Measurements from ENCODE around the gene ZNF711.
"Not testable (repeated sequence)": the region's sequence is repeated elsewhere in the genome, so short reads cannot be mapped to it uniquely, and the experiment has no call there.

The ZNF711 gene

DNA sequence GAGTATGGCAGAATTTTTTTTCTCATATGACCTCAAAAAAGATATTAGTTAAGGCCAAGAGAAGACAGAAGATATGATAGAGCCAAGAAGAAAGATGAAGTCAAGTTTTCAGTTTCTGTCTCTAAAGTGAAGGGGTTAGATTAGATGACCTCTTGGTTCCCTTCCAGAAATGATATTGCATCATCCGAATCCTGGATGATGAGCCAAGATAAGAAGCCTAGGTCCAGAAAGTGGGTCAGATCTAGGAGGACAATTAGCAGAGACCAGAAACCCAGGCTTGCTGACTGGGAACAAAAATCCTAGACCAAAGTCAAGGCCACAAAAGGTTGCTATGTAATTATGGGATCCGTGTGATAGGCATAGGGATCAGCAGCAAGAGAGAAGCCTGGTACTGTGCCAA is 20.4 kb upstream of the ZNF711 start:
- TF ChIP-seq, protein P1, sequence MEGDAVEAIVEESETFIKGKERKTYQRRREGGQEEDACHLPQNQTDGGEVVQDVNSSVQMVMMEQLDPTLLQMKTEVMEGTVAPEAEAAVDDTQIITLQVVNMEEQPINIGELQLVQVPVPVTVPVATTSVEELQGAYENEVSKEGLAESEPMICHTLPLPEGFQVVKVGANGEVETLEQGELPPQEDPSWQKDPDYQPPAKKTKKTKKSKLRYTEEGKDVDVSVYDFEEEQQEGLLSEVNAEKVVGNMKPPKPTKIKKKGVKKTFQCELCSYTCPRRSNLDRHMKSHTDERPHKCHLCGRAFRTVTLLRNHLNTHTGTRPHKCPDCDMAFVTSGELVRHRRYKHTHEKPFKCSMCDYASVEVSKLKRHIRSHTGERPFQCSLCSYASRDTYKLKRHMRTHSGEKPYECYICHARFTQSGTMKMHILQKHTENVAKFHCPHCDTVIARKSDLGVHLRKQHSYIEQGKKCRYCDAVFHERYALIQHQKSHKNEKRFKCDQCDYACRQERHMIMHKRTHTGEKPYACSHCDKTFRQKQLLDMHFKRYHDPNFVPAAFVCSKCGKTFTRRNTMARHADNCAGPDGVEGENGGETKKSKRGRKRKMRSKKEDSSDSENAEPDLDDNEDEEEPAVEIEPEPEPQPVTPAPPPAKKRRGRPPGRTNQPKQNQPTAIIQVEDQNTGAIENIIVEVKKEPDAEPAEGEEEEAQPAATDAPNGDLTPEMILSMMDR (IDR thresholded peaks at IDR 0.05; ENCODE audit: insufficient read depth, low read depth, low read length, missing control alignments) = no peak
- no peak for DNase-seq (ENCODE audit: low read depth)

DNA sequence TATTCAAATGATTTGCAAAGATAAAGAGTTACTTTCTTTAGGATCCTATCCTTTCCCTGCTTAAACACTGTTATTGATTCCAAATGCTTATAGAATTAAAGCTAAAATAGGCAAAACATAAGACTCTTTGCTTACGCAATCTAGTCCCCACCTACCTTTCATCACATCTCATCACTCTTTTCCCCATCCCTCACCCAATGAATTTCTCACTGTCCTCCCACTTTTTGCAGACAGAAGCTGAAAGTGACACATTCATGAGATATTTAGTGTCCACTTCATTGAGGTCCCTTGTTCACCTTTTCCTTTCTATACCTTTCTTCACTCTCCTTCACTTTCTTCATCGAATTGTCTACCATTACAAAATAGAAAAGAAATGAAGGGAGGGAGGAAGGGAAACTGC is 636 bp upstream of the ZNF711 start:
- DNase-seq (ENCODE audit: low read depth) = no peak
- TF ChIP-seq, protein P1 (IDR thresholded peaks at IDR 0.05; ENCODE audit: insufficient read depth, low read depth, low read length, missing control alignments) = no peak
- no peak overlapping the region for H3K4me3 ChIP-seq (ENCODE audit: low read depth, low read length)

More for the DNA sequence above, 20.4 kb upstream of the ZNF711 start:
- H3K4me3 ChIP-seq (ENCODE audit: low read depth, low read length) = no peak overlapping the region

DNA sequence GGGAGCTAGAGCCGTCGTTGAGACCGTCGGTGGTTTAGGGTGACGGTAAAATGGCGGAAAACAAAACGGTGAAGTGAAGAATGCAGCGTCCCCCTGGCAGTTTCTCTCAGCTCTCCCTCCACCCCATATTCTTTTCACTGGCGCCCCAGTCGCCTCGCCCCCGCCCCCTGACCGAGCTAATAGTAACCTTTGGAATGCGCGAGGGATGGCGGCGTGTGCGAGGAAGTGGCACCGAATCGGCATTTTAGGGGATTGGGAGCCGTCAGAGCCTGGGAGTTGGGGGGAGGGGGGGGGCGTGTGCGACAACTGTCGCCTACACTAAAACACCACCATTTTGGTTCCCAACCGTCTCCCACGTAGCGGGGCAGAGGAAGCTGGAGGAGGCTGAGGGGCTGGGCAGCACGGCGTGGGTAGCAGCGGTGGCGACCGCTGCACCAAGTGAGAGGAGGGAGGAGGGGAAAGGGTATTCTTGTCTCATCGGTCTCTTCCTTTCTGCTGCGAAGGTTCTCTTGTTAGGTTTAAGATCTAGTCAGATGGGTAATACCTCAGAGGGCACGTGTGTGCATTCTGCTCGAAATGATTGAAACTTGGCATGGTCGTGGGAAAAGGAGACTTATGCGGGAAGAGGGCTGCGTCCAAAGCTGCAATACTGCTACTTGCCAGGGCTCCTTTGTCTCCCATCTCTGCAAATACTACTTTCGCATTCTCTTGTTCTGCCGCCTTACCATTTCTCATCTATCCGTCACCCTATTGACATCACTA is 840 bp downstream of the ZNF711 start:
- no peak for DNase-seq (ENCODE audit: low read depth)
- peak overlapping the region; percentile 27 for H3K4me3 ChIP-seq (ENCODE audit: low read depth, low read length)
- TF ChIP-seq, protein P1 (IDR thresholded peaks at IDR 0.05; ENCODE audit: insufficient read depth, low read depth, low read length, missing control alignments) = no peak

DNA sequence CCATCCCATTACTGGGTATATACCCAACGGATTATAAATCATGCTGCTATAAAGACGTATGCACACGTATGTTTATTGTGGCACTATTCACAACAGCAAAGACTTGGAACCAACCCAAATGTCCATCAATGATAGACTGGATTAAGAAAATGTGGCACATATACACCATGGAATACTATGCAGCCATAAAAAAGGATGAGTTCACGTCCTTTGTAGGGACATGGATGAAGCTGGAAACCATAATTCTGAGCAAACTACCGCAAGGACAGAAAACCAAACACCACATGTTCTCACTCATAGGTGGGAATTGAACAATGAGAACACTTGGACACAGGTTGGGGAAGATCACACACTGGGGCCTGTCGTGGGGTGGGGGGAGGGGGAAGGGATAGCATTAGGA is 41.5 kb downstream of the ZNF711 start:
- H3K4me3 ChIP-seq (ENCODE audit: low read depth, low read length); DNase-seq (ENCODE audit: low read depth): not testable (repeated sequence)

DNA sequence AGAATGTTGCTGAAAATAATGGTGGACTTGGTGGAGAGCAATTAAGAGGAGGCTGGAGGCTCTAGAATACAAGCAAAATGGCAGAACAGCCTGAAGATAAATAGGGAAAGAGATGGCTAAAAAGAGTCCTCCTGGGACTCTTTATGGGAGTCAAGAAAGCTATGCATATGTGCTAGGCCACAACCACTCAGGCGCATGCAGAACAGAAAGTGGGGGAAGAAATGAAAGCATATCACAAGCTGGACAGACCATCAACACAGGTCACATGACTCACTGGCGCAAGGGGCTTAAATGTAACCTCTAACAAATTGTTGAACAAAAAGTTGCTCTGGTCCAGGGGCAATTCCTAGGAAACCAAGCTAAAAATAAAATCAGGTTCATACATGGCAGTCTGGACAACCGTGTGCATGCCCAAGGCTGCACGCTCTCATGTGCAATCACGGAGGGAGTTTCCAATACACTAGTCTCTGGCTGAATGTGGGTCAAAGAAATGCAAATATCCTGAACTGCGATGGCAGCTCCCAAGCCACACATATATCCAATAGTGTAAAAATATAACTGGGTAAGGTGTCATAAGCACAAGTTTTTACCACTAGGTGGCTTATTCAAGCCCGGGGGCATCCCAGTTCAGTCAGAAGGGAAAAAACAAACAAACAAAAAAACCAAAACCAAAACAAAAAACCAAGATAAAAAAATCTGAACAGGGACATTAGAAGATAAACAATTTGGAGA is 45.4 kb downstream of the ZNF711 start:
- TF ChIP-seq, protein P1 (IDR thresholded peaks at IDR 0.05; ENCODE audit: insufficient read depth, low read depth, low read length, missing control alignments) = no peak
- H3K4me3 ChIP-seq (ENCODE audit: low read depth, low read length) = no peak overlapping the region
- peak; percentile 15 for DNase-seq (ENCODE audit: low read depth)

DNA sequence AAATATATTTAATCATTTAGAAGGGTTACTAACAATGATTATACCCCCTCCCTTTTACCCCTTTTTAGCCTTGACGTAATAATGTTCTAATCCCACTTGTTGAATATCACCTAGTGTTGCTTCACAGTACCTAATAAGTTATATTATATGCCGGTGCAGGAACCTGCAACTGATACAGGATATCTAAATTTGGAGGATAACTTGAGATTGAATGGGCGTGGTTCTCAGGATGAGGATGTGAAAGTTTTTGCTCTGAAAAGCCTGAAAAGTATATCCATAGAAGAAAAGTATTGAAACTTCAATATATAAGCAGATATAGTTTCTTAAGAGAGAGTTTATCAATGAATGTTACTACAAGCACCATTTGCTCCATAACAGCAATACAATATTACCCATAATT is 59.8 kb downstream of the ZNF711 start:
- H3K4me3 ChIP-seq (ENCODE audit: low read depth, low read length) = no peak overlapping the region
- peak; percentile 3 for DNase-seq (ENCODE audit: low read depth)
- TF ChIP-seq, protein P1 (IDR thresholded peaks at IDR 0.05; ENCODE audit: insufficient read depth, low read depth, low read length, missing control alignments) = no peak

DNA sequence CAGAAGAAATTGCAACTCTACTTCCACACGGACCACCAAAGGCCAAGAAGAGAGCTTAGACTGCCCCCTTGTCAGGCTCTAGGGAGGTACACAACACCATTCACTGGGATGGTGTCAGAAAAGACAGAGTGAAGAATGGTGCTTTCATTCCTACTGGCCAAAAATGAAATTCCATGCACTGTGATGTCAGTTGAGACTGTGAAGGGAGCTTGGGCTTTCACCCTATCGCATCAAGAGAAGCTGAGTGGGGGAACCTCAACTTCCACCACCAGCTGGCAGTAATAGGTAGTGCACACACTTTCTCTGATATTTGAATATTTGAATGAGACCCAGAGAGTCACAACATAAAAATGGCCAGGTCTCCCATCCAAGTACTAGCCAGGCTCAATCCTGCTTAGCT is 65.9 kb downstream of the ZNF711 start:
- H3K4me3 ChIP-seq (ENCODE audit: low read depth, low read length) = no peak overlapping the region
- TF ChIP-seq, protein P1 (IDR thresholded peaks at IDR 0.05; ENCODE audit: insufficient read depth, low read depth, low read length, missing control alignments) = no peak
- no peak for DNase-seq (ENCODE audit: low read depth)

DNA sequence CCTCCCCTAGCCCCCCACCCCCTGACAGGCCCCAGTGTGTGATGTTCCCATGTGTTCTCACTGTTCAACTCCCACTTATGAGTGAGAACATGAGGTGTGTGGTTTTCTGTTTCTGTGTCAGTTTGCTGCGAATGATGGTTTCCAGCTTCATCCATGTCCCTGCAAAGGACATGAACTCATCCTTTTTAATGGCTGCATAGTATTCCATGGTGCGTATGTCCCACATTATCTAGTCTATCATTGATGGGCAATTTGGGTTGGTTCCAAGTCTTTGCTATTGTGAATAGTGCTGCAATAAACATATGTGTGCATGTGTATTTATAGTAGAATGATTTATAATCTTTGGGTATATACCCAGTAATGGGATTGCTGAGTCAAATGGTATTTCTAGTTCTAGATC is 67.6 kb downstream of the ZNF711 start:
- not testable (repeated sequence) for H3K4me3 ChIP-seq (ENCODE audit: low read depth, low read length); DNase-seq (ENCODE audit: low read depth)

Data from GM12865 (cell line).